Measurements from ENCODE around the gene BAZ1A.

BAZ1A gene

DNA sequence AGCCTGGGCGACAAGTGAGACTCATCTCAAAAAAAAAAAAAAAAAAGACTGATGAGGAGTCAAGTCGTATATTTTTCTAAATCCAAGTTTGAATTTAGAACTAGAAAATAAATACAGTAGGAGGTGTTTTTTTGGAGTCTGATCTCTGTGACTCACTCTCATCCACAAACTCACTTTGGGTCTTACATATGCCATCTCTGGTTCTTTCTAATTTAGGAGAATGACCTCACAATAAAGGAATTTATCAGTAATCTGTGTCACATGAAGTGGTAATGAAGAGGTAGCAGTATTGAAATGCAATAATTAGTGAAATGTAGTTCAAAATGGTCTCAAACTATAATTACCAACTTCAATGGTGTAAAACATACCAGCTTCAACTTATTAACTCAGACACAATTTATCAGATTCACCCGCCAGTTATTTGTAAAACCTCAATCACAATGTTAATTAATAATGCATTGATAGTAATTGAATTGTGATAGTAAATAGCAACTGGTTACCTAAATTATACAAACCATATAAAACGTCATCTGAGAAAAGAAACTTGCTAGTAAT lies 156.3 kb downstream of the BAZ1A start:
- DNase-seq (ENCODE audit: low read depth, low spot score), result no peak

DNA sequence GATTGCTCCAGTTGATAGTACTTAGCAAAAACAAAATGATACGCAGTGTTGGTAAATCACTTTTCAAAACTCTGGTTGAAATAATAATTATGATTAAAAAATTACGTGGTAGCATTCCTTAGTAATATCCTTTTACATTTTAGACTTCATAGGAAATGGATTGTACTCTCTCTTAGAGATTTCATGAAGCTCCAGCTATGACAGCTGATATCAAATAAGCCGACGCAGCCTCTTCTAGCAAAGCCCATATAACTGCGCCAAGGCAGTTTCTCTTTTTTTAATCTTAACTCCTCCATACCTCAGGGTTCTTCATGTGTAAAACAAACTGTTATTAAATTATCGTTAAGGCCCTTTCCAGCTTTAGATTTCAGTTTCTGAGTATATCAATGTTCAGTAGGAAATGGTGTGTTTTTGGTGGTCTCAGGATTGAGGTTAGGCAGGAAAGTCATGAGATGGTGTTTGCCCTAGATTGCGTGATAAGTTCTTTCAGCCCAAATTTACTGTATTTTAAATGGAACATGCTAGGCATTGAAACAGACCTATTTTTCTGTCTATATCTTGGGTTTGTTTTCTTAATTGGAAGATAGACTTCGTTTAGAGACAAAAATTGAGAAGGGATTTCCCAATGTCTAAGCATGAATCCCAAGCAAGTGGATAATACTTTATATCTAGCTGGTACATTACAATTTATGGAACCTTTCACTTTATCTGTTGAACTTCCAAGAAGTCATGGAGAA lies 159.9 kb downstream of the BAZ1A start:
- no peak for DNase-seq (ENCODE audit: low read depth, low spot score)

DNA sequence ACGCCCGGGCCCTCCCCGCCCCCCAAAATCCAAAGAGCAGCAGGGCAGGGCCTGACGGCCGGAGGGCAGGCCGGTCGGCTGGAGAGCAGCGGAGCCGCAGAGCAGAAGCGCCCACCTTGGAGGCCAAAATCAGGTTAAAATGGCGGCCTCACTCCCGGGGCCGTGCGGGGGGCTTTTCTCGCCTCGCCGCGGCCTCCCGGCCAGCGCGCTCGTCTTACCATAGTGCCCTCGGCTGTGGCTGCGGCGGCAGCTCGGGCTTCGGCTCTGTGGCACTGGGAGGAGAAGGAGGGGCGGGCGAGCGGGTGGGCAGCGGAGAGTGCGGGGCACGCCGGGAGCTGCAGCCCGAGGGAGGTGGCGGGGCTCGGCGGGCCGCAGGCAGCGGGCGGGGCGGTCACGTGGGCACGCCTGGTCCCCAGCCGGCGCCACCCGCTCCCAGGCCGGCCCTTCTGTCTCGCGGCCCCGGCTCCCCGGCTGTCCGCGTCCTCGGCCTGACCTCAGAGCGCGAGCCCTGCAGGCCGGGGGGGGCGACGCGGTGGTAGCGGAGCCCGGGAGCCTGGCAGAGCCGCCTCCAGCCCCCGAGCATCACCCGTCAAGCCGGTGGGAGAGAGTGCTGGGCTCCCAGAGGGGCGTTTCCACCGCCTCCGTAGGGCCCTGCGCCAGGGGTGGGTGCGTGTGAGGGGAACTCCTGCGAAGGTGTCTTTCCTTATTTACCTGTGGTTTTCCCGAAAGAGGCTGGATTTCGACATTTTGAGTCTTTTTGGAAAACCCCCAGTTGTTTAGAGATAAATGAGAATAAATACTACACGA lies 160.6 kb downstream of the BAZ1A start, which contains the start of gene CFL2:
Gene CFL2 (minus strand): TSS at position 274 of the 807 bp plus-strand sequence. CDS start 53 bp downstream, at position 221.
- no peak for DNase-seq (ENCODE audit: low read depth, low spot score)

DNA sequence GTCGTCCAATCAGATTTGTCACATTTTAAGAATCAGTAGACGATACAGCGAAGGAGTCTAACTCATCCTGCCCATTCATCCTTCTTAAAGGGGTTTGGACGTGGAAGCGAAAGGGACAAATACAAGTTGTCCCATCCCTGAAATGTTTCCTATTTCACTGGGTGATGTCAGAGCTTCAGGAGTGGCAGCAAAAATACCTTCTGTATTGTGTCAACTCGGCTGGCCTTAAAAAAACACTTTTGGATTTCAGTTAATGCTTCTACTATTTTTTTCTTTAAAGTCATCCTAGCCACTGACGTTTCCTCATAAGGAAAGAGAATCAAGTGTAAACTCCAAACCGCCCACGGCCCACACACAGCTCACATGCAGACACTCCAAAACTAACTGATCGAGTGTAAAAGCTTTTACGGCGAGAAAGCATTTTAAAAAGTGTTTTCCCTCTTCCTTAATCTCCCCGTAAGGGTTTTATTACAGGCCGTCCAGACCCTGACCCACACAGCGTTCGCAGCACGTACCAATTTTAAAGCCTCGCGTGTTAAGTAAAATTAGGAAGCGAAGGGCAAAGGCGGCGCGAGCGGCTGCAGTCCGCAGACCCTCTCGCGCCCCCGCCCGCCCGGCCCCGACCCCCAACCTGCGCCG lies 161.4 kb downstream of the BAZ1A start:
- no peak for DNase-seq (ENCODE audit: low read depth, low spot score)

DNA sequence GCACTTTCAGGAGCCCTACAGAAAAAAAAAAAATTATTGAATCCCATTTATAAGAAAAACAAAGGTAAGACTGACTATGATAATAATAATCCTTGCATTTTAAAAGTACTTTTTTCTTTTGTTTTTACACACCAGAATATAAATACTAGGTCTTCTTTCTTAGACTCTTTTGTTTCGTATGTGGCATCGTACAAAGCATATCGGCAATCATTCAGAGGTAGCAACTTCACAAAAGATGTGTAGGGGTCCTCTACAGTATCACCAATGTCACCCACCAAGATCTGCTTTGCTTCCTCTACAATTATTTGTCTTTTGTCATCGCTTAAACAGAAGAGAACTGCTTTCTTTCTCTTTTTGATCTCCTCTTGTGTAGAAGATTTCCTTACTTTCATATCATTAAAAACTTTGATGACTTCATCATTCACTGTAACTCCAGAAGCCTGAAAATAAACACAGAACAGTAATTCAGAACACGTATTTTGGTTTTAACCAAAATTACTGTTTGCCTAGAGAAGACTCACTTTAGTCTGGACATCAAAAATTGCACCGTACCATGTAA lies 162.0 kb downstream of the BAZ1A start:
- no peak for DNase-seq (ENCODE audit: low read depth, low spot score)

DNA sequence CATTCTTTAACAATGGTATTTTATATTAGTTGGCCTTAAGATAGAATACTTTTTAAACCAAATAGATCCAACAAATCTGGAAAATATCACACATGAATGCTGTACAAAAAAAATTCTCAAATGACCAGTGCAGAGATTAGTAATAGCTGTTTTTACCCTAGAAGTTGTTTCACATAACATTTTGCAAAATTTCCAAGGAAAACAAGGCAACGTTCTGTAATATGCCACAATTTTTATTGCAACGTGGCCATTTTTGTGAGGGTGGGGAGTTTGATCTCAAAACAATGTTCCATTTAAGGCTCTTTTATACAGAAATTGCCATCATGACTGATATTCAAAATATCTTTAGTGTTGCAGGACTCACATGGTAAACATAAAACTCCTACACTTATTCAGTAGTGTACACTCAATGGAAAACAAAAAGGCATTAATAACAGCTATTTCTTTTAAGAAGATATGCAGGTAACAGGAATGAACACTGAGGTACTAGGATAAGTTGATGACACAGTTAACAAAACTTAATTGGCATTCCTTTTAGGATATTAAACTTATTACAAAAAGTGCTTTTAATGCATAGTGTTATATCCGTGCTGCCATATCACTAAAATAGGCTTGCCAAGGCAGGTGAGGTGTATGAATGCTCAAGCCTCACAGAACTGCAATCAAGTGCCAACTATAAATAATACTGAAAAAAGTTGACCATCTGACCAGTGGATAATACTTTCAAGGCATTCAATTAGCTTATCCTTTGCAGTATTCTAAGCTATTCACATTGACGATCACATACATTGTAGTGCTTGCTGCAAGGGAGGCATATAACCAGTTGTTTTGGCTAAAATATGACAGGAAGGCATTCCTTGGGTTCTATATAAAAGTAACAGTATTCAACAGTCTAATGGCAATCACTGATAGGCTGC lies 163.1 kb downstream of the BAZ1A start:
- DNase-seq (ENCODE audit: low read depth, low spot score), result no peak

DNA sequence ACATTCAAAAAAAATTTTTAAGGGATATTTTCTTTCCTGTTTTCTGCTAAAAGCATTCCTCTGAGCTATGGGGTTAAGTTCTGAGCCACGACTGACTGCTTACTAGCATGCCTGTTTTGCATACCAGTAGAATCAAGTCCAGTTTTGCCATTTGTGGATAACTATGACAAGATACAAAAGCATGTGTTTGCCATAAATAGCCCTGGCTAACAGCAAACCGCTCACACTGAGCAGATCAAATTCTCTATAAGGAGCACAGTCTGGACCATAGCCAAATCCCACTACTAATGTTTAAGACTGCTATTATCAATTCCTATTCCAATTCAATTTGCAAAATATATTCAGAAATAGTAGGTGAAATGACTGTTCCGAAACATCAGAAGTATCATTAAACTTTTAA lies 164.0 kb downstream of the BAZ1A start:
- DNase-seq (ENCODE audit: low read depth, low spot score), result peak; percentile 50

DNA sequence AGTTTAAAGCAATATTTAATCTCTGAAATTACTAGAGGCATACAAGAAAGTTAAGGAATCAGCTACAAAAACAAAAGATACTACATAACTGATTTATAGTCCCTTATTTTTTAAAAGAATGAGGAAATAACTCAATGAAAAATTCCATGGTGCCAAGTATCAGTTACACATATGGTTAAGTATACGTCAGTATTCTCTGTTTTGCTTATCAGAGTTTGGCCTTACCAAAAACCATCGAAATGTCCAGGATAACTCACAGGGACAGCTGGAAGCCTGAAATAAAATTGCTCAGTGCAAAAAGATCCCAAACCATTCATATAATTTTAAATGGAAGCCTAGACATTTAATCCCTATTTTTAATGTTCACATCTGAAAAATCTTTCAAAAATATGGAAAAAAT lies 164.4 kb downstream of the BAZ1A start:
- no peak for DNase-seq (ENCODE audit: low read depth, low spot score)

DNA sequence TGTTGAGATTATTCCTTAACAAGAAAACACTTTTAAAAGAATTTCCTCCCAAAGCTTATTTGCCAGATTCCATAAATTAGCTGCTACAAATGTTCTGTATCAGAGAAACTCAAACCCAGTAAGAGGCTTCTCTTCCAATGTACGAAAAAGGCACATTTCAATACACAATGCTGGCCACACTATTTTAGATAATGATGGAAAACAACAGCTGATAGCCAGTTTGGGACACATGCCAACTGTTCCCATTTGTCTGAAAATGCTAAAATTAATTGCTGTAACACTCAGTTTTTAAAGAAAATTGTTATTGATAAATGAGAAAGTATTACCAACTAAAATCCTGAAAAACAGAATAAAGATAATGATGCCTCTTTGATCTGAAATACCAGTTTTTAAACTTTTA lies 165.2 kb downstream of the BAZ1A start:
- DNase-seq (ENCODE audit: low read depth, low spot score), result no peak

DNA sequence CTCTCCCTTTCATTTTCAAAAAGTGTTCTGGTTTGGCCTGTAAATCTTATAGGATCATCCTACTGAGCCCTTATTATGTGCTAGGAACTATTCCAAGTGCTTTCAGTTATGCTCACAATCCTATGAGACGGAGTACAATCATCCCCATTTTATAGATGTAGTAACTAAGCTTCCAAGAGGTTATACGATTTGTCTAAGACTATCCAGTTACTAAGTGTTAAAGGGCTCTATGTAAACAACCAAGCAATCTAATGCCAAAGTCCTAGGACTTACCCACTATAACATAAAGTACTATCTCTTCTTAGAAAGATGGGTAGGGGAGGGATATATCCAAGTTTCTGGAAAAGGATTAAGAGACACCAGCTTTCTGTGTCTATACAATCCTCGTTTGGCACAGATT lies 167.4 kb downstream of the BAZ1A start:
- no peak for DNase-seq (ENCODE audit: low read depth, low spot score)

Data from brain pericyte (primary cell).